Measurements from ENCODE around the gene ZSWIM8. TPM values are rescaled to one million over a fixed set of nuclear protein-coding genes. Genes with fewer than 3 reads are reported as not detected.

The ZSWIM8 gene
- total and polyA plus RNA-seq, 10 of the 15 experiments (the other 5 are each of a cell fraction or from before 2014, with no cell fraction given): 7.8 to 47.1 (median 23.6) TPM

GRCh38 chr10:73803680-73804286 is 18.4 kb downstream of the ZSWIM8 start (continued):
- TF ChIP-seq PML (IDR thresholded peaks at IDR 0.05; ENCODE audit: low read length) (no peak), POLR2A (IDR thresholded peaks at IDR 0.05; ENCODE audit: low read depth, low read length) (0 out of 2 replicates have a peak, but pooled peaks have one; percentile 32), EZH2 (IDR thresholded peaks at IDR 0.05; ENCODE audit: borderline replicate concordance, control insufficient read depth, low read depth, low read length) (no peak), CBFB (IDR thresholded peaks at IDR 0.05; ENCODE audit: low read depth) (no peak), RB1 (IDR thresholded peaks at IDR 0.05; ENCODE audit: borderline replicate concordance) (no peak), ZBED1 (IDR thresholded peaks at IDR 0.05; ENCODE audit: borderline replicate concordance) (0 out of 2 replicates have a peak, but pooled peaks have one; percentile 5), NBN (IDR thresholded peaks at IDR 0.05) (0 out of 2 replicates have a peak, but pooled peaks have one; percentile 77), PAX8 (IDR thresholded peaks at IDR 0.05) (no peak), RELA (IDR thresholded peaks at IDR 0.05; ENCODE audit: borderline replicate concordance, partially characterized antibody) (peak; percentile 55), CHD1 (IDR thresholded peaks at IDR 0.05; ENCODE audit: low read depth, low read length) (no peak), ATF3 (IDR thresholded peaks at IDR 0.05; ENCODE audit: borderline replicate concordance, extremely low read depth, low read depth, low read length) (no peak), ZZZ3 (IDR thresholded peaks at IDR 0.05; ENCODE audit: control insufficient read depth, insufficient read length, low read depth) (no peak), JUND (IDR thresholded peaks at IDR 0.05; ENCODE audit: low read depth, low read length) (no peak), GATAD2B (conservative IDR thresholded peaks at IDR 0.05; ENCODE audit: low read depth) (0 out of 2 replicates have a peak, but pooled peaks have one; percentile 27), IKZF1 (conservative IDR thresholded peaks at IDR 0.05) (peak; percentile 58), EGR1 (IDR thresholded peaks at IDR 0.05; ENCODE audit: borderline replicate concordance in 1 of 2, low read depth in 2 of 2, low read length in 2 of 2) (no peak), MTA2 (IDR thresholded peaks at IDR 0.05; ENCODE audit: low read depth) (no peak), TAF1 (IDR thresholded peaks at IDR 0.05; ENCODE audit: borderline replicate concordance, low read depth, low read length) (0 out of 2 replicates have a peak, but pooled peaks have one; percentile 37), SKIL (IDR thresholded peaks at IDR 0.05; ENCODE audit: low read depth, poor library complexity, severe bottlenecking) (peak; percentile 14), SREBF2 (IDR thresholded peaks at IDR 0.05; ENCODE audit: low read length) (no peak), MXI1 (IDR thresholded peaks at IDR 0.05; ENCODE audit: low read depth, low read length) (peak; percentile 35; the same call in 1 of the 2 replicates), MYB (IDR thresholded peaks at IDR 0.05; ENCODE audit: borderline replicate concordance, low read depth, low read length) (no peak), SMAD5 (IDR thresholded peaks at IDR 0.05; ENCODE audit: low read depth) (peak; percentile 27; the same call in 1 of the 2 replicates), LARP7 (IDR thresholded peaks at IDR 0.05) (no peak), KDM1A (IDR thresholded peaks at IDR 0.05; ENCODE audit: borderline replicate concordance) (no peak), SMARCA5 (IDR thresholded peaks at IDR 0.05) (no peak), MLLT1 (IDR thresholded peaks at IDR 0.05) (no peak), JUNB (IDR thresholded peaks at IDR 0.05) (no peak), HSF1 (IDR thresholded peaks at IDR 0.05; ENCODE audit: low read depth, low read length) (no peak)

All from GM12878 (cell line).